Measurements from ENCODE around the gene XRCC1.

The XRCC1 gene

DNA sequence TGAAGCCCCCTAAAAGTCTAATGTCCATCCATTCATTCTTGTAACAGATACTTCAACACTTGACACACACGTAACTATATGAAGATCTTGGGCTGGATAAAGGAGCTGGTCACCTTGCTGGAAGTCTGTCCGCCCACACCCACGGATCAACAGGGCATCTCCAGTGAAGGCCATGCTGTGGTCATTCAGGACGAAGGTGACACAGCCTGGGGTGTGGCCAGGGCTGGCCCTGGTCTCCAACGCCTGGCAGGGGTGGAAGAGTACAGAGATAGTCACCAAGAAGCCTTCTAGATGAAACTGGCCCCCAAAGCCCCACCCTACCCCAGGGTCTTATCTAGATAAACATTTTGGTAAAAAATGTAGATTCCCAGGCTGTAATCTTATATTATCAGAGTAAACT lies 64.0 kb downstream of the XRCC1 start:
- no peak for DNase-seq

DNA sequence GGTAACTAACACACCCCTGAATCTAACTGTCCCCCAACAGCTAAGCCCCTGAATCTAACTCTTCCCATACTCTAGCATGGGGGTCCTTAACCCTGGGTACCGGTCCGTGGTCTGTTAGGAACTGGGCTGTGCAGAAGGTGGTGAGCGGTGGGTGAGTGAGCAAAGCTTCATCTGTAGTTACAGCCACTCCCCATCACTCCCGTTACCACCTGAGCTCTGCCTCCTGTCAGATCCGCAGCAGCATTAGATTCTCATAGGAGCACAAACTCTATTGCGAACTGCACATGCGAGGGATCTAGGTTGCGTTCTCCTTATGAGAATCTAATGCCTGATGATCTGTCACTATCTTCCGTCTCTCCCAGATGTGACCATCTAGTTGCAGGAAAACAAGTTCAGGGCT lies 64.6 kb downstream of the XRCC1 start:
- DNase-seq: no peak

GRCh38 chr19:43507880-43508279 lies 67.4 kb downstream of the XRCC1 start:
- DNase-seq: no peak

GRCh38 chr19:43506629-43507028 lies 68.7 kb downstream of the XRCC1 start:
- DNase-seq: no peak

DNA sequence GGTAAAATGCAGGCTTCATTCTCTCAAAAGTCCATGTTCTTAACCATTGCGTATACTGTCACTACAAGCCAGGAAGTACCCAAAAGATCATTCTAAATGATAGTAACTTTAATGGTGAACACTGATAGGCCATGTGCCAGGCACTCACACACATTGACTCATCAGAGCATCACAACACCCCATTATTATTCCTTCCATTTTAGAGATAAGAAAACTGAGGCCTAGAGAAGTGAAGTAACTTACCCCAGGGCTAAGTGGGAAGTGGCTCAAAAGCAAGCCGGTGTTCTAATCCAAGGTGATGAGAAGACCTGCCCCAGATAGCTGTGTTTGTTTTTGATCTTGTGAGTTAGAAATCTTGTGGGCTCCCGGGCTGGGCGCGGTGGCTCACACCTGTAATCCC lies 69.4 kb downstream of the XRCC1 start:
- no peak for DNase-seq

GRCh38 chr19:43505186-43505456 lies 70.2 kb downstream of the XRCC1 start:
- DNase-seq: no peak

DNA sequence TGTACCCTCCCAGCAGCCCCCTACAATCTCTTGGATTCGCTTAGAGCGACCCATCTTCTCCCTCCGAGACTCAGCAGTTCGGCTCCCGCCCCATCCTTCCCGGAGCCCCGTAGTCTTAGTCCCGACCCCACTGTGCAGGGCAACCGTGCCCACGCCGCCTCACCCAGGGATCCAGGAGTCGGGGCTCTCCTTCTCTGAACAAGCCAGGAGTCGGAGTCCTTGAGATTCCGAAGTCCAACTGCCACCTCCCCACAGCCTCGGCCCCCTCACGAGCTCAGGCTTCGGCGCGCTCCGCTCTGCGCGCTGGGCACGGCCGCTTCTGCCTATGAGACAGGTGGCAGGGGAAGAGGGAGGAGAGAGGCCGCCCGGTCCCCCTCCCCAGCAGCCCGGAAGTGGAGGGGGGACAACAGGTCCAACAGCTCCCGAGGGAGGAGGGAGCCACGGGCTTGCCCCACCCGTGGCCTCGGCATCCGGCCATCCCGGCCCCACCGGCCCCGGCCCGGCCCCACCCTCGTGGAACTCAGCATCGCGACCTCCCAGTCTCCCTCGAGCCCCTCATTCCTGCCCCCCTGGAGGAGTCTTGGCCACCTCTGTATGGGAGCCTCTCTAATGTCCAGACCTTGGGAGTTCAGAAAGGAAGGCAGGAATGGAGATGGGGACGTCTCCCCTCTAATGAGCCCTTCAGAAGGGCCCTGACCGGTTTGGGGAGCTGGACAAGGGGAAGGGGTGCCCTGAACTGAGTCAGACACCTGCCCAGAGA lies 70.7 kb downstream of the XRCC1 start, which contains the start of gene PHLDB3:
Gene PHLDB3 (minus strand): TSS at position 321 of the 760 bp plus-strand sequence. CDS start 628 bp downstream, outside the sequence.
- no peak for DNase-seq

- DNase-seq: peak; percentile 98
Measured at GRCh38 chr19:43503501-43504425, 71.6 kb downstream of the XRCC1 start.

DNA sequence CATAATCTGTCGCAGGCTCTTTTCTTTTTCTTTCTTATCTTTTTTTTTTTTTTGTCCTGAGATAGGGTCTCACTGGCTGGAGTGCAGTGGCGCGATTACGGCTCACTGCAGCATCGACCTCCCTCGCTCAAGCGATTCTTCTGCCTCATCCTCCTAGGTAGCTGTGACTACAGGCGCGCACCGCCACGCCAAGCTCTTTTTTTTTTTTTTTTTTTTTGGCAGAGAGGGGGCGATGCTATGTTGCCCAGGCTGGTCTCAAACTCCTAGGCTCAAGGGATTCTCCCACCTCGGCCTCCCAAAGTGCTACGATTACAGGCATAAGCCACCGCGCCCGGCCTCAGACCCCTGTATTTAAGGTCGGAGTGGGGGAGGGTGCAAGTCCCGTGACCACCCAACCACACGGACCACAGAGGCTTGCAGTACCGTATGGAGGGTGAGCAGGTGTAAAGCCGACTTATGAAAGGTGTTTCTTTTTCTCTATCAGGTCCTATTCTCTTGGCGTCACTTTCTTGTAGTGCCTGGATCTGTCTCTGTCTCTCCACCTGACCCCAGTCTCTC lies 72.8 kb downstream of the XRCC1 start:
- DNase-seq: peak; percentile 8

DNA sequence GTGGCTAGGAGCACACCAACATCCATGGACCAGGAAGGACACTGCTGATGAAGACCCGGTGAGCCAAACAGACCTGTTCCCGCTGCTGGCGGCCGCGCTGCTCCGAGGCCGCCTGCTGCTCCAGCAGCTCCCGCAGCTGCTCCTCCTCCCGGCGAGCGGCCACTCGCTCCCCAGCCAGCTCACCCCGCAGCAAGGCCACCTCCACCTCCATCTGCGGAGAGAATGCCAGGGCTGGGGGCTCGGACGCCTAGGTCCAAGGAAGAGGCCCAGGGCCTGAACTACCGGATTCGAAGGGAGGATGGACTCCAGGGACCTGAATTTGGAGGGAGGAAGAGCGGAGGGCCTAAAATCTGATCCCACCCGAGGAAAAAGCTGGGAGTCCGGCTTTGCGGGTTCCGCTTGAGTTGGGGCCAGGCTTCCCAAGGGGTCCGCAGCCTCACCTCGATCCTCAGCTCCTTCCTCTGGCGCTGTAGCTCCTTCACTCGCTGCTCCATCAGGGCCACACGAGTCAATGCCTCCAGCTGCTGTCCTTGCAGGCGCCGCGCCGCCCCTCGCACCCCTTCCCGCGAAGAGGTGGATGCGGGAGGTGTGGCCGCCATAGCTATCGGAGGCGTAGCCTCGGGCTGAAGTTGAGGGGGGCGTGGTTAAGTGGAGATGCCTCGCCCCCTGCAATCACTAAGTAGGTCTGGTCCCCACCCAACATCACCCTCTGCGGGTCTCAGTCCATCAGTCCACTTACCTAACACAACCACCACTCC lies 73.5 kb downstream of the XRCC1 start:
- peak; percentile 66 for DNase-seq

- no peak for DNase-seq
Measured at GRCh38 chr19:43499042-43499441, 76.3 kb downstream of the XRCC1 start.

DNA sequence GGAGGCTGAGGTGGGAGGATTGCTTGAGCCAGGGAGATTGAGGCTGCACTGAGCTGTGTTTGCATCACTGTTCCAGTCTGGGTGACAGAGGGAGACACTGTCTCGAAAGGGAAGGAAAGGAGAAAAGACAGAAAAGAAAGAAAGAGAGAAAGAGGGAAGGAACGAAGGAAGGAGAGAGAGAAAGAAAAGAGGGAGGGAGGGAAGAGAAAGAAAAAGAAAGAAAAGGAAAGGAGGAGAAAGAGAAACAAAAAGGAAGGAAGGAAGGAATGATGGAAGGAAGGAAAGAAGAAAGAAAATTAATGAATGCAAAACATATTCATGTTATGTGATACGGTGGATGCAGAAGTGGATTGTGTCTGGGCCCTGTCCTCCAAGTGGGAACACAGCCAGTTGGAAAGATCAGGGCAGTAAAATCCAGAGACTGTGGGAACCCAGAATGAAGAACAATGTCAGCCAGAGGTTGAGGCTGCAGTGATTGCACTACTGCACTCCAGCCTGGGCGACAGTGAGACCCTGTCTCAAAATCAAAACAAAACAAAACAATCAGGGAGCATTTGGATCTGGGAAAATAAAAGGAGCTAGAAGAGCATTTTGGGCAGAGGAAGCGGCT lies 77.0 kb downstream of the XRCC1 start:
- DNase-seq: peak; percentile 29

DNA sequence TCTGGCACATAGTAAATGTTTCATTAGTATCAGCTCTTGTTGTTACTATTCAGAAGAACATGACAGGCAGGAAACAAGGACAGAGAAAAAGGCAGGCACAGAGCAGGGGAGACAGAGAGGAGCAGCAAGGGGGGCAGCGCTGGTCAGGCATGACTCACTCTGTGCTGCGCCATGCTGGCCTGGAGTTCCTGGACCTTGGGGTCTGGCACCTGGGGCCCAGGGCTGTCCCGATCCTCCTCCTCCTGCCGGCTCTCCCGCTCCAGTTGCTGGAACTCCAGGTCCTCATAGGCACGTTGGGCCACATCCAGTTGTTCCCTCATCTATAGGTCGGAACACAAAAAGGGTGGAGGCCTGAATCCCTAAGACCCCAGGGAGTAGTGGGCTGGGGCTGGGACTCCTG lies 78.4 kb downstream of the XRCC1 start:
- DNase-seq: no peak

DNA sequence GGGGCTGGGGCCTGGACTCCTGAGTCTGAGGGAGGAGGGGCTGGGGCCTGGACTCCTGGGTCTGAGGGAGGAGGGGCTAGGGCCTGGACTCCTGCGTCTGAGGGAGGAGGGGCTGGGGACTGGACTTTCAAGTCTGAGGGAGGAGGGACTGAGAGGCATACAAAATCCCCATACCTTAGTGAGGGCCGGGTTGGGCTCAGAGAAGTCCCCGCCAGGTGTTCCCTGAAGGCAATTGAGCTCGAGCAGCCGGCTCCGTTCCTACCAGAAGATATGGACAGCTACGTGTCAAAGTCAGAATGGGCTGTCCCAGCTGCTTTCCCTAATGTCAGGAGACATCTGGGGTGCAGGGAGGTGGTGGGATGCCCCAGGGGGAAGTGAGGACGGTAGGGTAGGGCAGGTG lies 80.2 kb downstream of the XRCC1 start:
- no peak for DNase-seq
